RWPE1 (cell line): Measurements from ENCODE around the gene TYMP.

Experiments used
- CTCF ChIA-PET: fragments of 350-600 bp; sonication (Branson Sonifier 250); formaldehyde crosslinking; extraction: SDS; loops from one replicate; lab custom pipeline; 2021; lab: Yijun Ruan, JAX
- POLR2A ChIA-PET: fragments of 400-600 bp; formaldehyde crosslinking; extraction: SDS; loops from one replicate; lab custom pipeline; 2020; ENCODE audit warnings: antibody characterized with exemption; ENCODE audit not compliant: low non-redundant PET; lab: Yijun Ruan, JAX
- DNase-seq: peaks from one replicate; pipeline ENCODE4 v3.0.0; 2012; ENCODE audit warnings: low spot score
- H3K27ac ChIP-seq: fragments of 450-650 bp; 2 replicates; pipeline ENCODE4 v1.5.1; 2017
- CTCF ChIP-seq: fragments of 450-650 bp; conservative IDR thresholded peaks from 2 replicates; pipeline ENCODE4 v1.5.1; 2017; ENCODE audit warnings: low read depth, mild to moderate bottlenecking

TYMP gene

GRCh38 chr22:50503475-50504145 is 26.2 kb downstream of the TYMP start:
- DNase-seq: no peak
- TF ChIP-seq CTCF: no peak
- H3K27ac ChIP-seq: peak overlapping the region; percentile 53
- CTCF ChIA-PET: no interaction called here
- POLR2A ChIA-PET: no interaction called here

GRCh38 chr22:50502628-50503474 is 27.0 kb downstream of the TYMP start:
- peak overlapping the region; percentile 53 for H3K27ac ChIP-seq
- POLR2A ChIA-PET: no interaction called here
- no peak for TF ChIP-seq CTCF
- DNase-seq: no peak
- CTCF ChIA-PET: no interaction called here

- TF ChIP-seq CTCF: no peak
- POLR2A ChIA-PET: no interaction called here
- no peak for DNase-seq
- H3K27ac ChIP-seq: peak overlapping the region; percentile 53
- CTCF ChIA-PET: no interaction called here
These were observed 27.7 kb downstream of the TYMP start for GRCh38 chr22:50502096-50502495.

- POLR2A ChIA-PET: no interaction called here
- CTCF ChIA-PET: no interaction called here
- no peak overlapping the region for H3K27ac ChIP-seq
- TF ChIP-seq CTCF: no peak
- no peak for DNase-seq
These were observed 29.4 kb downstream of the TYMP start for GRCh38 chr22:50500452-50500851.

GRCh38 chr22:50498322-50498890 is 31.4 kb downstream of the TYMP start:
- ChIA-PET CTCF (interaction anchor here (1.0 kb wide), 1 partner anchor 20 kb away, joined by 3 read pairs; no protein-coding TSS in a partner anchor), POLR2A (no interaction called here)
- DNase-seq: no peak
- peak; percentile 39; the same call in 1 of the 2 replicates for TF ChIP-seq CTCF
- 0 out of 2 replicates have a peak overlapping the region, but pooled peaks have one; percentile 15 for H3K27ac ChIP-seq

GRCh38 chr22:50497093-50497492 is 32.7 kb downstream of the TYMP start:
- no peak for DNase-seq
- H3K27ac ChIP-seq: no peak overlapping the region
- ChIA-PET CTCF (interaction anchor here (0.8 kb wide), 1 partner anchor 28 kb away, joined by 3 read pairs; no protein-coding TSS in a partner anchor), POLR2A (no interaction called here)
- TF ChIP-seq CTCF: no peak
